ENCODE results near the gene HOXA11. TPM values are rescaled to one million over a fixed set of nuclear protein-coding genes. Genes with fewer than 3 reads are reported as not detected.

HOXA11 gene
- not detected for total RNA-seq
- long read RNA-seq, result 0 reads

DNA sequence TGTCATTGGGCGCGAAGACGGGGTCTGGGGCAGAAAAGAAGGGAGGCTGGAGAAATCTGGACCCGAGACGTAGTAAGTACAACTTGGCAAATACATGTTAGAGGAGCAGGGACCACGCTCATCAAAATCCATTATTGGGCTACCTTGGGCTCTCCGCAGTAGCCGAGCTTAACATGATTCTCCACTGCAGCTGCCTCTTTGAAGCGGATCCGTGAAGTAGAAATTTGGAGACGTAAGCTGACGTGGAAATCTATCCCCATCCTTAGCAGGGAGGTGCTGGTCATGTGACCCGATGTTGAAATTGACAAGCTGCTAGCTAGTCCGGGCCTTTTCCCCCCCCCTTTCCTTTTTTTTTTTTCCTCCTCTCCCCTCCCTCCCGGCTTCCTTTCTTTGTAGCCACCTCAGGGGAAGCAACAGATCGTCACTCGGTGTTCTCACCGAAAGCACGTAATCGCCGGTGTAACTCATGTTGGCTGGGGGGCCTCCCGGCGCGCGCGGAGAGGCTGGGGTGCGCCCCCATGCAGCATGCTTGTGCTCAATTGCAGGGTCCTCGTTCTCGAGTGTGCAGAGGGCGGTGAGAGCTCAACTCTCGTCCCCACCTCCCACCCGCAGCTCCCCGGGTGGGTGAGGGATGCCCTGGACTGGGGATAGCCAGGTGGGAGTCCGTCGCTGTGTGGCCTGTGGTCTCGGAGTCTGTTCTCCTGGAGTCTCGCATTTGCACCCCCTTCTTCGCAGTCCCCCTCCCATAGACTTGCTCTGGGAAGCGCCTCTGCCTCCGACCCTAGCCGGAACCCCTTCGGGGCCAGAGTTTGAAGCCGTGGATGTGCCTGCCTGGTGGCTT, at the start of gene HOXA11:
Gene HOXA11 (minus strand): TSS at position 220 of the 841 bp plus-strand sequence. CDS start 88 bp downstream, at position 132.
- no peak for ATAC-seq
- DNase-seq, result peak; percentile 59
- H3K9me3 ChIP-seq, result no peaks in the 10 kb centered on the region
- peaks cover 100% of the 10 kb centered on the region for H3K27me3 ChIP-seq
- peak within 1 kb of the TSS; percentile 31 for H3K4me3 ChIP-seq
- intact Hi-C loops (cut with DNase I), result no loop called here
- H3K36me3 ChIP-seq, result no peaks in the 10 kb centered on the region
- H3K27ac ChIP-seq, result no peak within 1 kb of the TSS
- TF ChIP-seq, protein P1, sequence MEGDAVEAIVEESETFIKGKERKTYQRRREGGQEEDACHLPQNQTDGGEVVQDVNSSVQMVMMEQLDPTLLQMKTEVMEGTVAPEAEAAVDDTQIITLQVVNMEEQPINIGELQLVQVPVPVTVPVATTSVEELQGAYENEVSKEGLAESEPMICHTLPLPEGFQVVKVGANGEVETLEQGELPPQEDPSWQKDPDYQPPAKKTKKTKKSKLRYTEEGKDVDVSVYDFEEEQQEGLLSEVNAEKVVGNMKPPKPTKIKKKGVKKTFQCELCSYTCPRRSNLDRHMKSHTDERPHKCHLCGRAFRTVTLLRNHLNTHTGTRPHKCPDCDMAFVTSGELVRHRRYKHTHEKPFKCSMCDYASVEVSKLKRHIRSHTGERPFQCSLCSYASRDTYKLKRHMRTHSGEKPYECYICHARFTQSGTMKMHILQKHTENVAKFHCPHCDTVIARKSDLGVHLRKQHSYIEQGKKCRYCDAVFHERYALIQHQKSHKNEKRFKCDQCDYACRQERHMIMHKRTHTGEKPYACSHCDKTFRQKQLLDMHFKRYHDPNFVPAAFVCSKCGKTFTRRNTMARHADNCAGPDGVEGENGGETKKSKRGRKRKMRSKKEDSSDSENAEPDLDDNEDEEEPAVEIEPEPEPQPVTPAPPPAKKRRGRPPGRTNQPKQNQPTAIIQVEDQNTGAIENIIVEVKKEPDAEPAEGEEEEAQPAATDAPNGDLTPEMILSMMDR (IDR thresholded peaks at IDR 0.05), result no peak
- peaks cover 41% of the 10 kb centered on the region for H3K4me1 ChIP-seq

DNA sequence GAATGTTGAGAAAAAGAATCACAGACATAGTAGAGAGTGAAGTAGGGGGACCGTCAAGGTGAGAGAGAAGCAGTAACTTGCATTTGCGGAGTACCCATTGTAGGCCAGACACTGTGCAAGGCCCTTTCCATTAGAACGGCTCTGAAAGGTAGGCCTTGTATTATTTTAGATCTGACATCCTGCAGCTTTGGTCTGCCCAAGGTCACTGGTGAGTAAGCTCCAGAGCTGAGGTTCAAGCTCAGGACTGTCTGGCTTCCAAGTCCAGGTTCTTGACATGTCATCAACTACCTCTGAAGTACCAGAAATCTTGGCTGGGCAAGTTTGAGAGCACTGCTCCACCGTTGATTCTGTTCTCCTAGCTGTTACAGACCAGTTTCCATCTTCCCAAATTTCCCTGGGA, 44.4 kb upstream of the HOXA11 start:
- no peak for ATAC-seq
- no peak for DNase-seq
- intact Hi-C loops (cut with DNase I), result no loop called here
- Histone ChIP-seq H3K9me3 (no peaks in the 10 kb centered on the region), H3K4me1 (peaks cover 6% of the 10 kb centered on the region), H3K27me3 (peaks cover 62% of the 10 kb centered on the region), H3K4me3 (no peak overlapping the region), H3K36me3 (no peaks in the 10 kb centered on the region), H3K27ac (no peak overlapping the region)
- TF ChIP-seq, protein P1 (IDR thresholded peaks at IDR 0.05), result no peak

DNA sequence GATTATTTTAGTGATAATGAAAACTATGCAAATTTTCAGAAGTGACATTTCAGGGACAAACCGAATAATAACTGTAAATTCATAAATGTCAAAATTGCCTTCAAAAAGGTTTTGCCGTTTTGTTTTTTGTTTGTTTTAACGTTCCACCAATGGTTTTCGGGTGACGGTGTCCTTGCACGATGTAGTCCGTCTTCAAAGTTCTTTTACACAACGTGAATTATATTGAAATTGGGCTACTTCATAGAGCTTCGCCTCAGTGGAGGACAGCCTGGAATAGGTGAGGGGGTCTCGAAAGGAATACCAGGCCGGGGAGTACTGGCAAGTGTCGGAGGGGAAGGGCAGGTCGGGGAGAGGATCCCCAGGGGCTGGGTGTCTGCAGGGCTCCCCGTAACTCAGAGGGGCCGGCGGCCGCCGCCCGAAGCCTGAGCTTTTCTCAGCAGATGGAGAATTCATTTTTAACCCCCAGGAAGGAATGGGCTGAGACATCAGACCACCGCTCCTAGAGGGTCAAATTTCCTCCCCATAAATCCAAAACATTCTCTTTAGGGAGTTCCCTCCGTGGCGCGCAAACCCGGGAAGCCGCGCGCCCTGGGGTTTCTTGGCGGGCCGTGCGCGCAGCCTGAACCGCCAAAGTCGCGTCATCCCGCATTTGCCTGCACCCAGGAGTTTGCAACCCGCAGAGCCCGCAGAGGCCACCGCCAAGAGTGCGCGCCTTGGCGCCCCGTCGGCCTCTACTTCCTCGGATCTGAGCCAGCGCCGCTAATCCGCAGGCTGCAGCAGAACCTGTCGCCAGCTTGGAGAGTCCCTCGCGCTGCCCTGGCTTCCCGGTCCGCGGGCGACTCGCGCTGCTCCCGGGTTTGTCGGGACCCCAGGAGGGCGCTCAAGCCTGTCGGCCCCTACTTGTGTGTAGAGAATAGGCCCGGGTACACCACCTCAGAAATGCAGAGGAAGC, 40.2 kb upstream of the HOXA11 start:
- TF ChIP-seq, protein P1 (IDR thresholded peaks at IDR 0.05), result no peak
- peaks cover 84% of the 10 kb centered on the region for H3K27me3 ChIP-seq
- H3K9me3 ChIP-seq, result no peaks in the 10 kb centered on the region
- H3K4me3 ChIP-seq, result no peak overlapping the region
- ATAC-seq, result no peak
- no peaks in the 10 kb centered on the region for H3K36me3 ChIP-seq
- no peak for DNase-seq
- no peak overlapping the region for H3K27ac ChIP-seq
- peaks cover 6% of the 10 kb centered on the region for H3K4me1 ChIP-seq
- intact Hi-C loops (cut with DNase I), result no loop called here

DNA sequence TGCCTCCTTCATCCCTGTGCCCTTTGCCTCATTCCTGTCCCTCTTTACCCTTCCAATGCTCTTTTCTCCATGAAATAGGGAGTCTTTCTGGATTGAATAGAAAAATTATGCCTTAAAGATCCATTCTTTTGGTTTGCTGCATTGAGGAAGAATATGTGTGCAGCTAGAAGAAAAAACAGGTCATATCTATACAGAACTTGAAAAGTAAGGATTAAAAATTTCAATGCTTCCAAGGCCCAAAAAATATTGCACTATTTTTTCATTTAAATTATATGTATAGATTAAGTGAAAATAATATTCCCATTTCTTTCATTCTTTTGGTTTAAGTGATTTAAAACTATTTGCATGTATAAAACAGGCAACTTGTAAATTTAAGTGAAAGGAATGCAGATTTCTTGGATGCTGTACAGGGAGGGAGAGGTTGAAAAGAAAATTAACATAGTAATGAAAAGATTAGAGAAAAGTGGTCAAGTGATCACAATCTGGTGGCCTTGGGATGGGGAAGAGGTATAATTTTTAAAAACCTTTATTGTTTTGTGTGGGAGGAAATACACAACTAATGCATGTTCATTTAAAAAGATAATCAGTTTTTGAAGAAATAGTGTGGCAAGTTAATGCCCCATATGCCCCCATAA, 39.0 kb upstream of the HOXA11 start:
- H3K4me1 ChIP-seq, result peaks cover 6% of the 10 kb centered on the region
- no peak overlapping the region for H3K27ac ChIP-seq
- no peak overlapping the region for H3K4me3 ChIP-seq
- no peaks in the 10 kb centered on the region for H3K36me3 ChIP-seq
- ATAC-seq (no peak), DNase-seq (no peak)
- peaks cover 96% of the 10 kb centered on the region for H3K27me3 ChIP-seq
- intact Hi-C loops (cut with DNase I), result no loop called here
- TF ChIP-seq, protein P1 (IDR thresholded peaks at IDR 0.05), result no peak
- no peaks in the 10 kb centered on the region for H3K9me3 ChIP-seq

DNA sequence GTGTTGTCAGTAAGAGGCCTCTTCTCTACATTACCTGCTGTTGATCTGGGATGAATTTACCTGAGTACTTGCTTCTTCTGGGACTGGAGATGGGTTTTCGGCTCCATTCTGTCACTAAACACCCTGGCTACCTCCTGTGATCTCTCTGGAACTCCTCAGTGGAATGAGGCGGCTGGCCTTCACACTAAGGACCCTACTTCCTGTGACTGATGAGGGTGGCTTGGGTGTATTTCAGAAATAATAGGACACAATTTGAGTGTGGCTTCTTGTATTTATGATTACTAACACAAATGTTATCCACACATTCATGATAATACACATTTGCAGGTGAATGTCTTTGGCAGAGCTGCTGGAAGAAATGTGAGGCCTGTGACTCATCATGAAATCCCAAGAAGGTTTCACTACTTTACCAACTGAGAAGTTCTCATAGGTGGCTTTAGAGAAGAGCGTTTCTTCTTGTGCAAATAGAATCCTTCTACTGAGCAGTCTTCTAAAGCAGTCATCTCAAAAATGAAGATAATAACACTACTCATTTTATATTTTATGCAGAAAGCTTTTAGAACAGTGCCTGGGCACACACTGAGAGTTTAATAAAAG, 36.3 kb upstream of the HOXA11 start:
- peaks cover 94% of the 10 kb centered on the region for H3K27me3 ChIP-seq
- DNase-seq, result no peak
- TF ChIP-seq, protein P1 (IDR thresholded peaks at IDR 0.05), result no peak

More for the DNA sequence above, 36.3 kb upstream of the HOXA11 start:
- intact Hi-C loops (cut with DNase I), result no loop called here
- no peaks in the 10 kb centered on the region for H3K9me3 ChIP-seq
- ATAC-seq, result no peak
- no peak overlapping the region for H3K27ac ChIP-seq
- H3K4me1 ChIP-seq, result peaks cover 6% of the 10 kb centered on the region
- no peak overlapping the region for H3K4me3 ChIP-seq
- H3K36me3 ChIP-seq, result no peaks in the 10 kb centered on the region

Measured in upper lobe of right lung (tissue), 1 donor.